IPS DF 6.9 (cell line): Measurements from ENCODE around the gene FASN.
A peak's percentile ranks its signal among the peaks of the same experiment; 100 is the strongest.

Experiments used
- DNase-seq: peaks from one replicate; pipeline ENCODE4 v3.0.0-alpha.2; 2013; ENCODE audit warnings: low read depth, low spot score
- H3K27ac ChIP-seq: one replicate; pipeline ENCODE4 v1.5.1; 2013; ENCODE audit warnings: low read length, control low read depth
- H3K27me3 ChIP-seq: 2 replicates; pipeline ENCODE4 v1.6.1; 2013; ENCODE audit warnings: mild to moderate bottlenecking, low read length; ENCODE audit not compliant: control insufficient read depth, insufficient read depth
- H3K36me3 ChIP-seq: 2 replicates; pipeline ENCODE4 v1.6.1; 2013; ENCODE audit warnings: low read length; ENCODE audit not compliant: control insufficient read depth, insufficient read depth
- H3K4me1 ChIP-seq: 2 replicates; pipeline ENCODE4 v1.6.1; 2013; ENCODE audit warnings: low read length; ENCODE audit not compliant: control insufficient read depth, insufficient read depth
- H3K4me3 ChIP-seq: 2 replicates; pipeline ENCODE4 v1.5.1; 2013; ENCODE audit warnings: mild to moderate bottlenecking, low read length
- H3K9me3 ChIP-seq: 2 replicates; pipeline ENCODE4 v1.6.1; 2013; ENCODE audit warnings: low read length, inconsistent platforms; ENCODE audit not compliant: control insufficient read depth, insufficient read depth
- WGBS: extraction: QIAGEN DNeasy Blood & Tissue Kit; methylation state at CpG from one replicate; pipeline ENCODE4 v1.1.7; 2013; ENCODE audit warnings: mixed read lengths, missing lambda C conversion rate; ENCODE audit not compliant: insufficient read length, insufficient coverage; 5-methylcytosine and 5-hydroxymethylcytosine counted together

The FASN gene

GRCh38 chr17:82108496-82108945 lies 10.5 kb upstream of the FASN start:
- H3K27ac ChIP-seq, result no peak overlapping the region
- peaks cover 14% of the 10 kb centered on the region for H3K4me1 ChIP-seq
- no CpG with 5 or more reads among the region's 19 CpGs for WGBS

GRCh38 chr17:82108038-82108437 lies 10.0 kb upstream of the FASN start:
- Histone ChIP-seq H3K27me3 (no peaks in the 10 kb centered on the region), H3K4me1 (peaks cover 15% of the 10 kb centered on the region), H3K36me3 (0 out of 2 replicates have a peak, but pooled peaks cover 3% of the 10 kb centered on the region), H3K9me3 (no peaks in the 10 kb centered on the region), H3K4me3 (no peak overlapping the region), H3K27ac (no peak overlapping the region)
- WGBS, result no CpG with 5 or more reads among the region's 14 CpGs
- no peak for DNase-seq

More at GRCh38 chr17:82108496-82108945, 10.5 kb upstream of the FASN start:
- DNase-seq, result no peak
- Histone ChIP-seq H3K9me3 (no peaks in the 10 kb centered on the region), H3K4me3 (no peak overlapping the region), H3K27me3 (no peaks in the 10 kb centered on the region), H3K36me3 (0 out of 2 replicates have a peak, but pooled peaks cover 3% of the 10 kb centered on the region)

GRCh38 chr17:82107341-82107860 lies 9.4 kb upstream of the FASN start:
- H3K4me3 ChIP-seq, result no peak overlapping the region
- H3K4me1 ChIP-seq, result peaks cover 18% of the 10 kb centered on the region
- no peak for DNase-seq
- no peaks in the 10 kb centered on the region for H3K27me3 ChIP-seq
- WGBS, result no CpG with 5 or more reads among the region's 24 CpGs
- peaks cover 3% of the 10 kb centered on the region; the same call in 1 of the 2 replicates for H3K36me3 ChIP-seq
- no peak overlapping the region for H3K27ac ChIP-seq
- no peaks in the 10 kb centered on the region for H3K9me3 ChIP-seq

GRCh38 chr17:82106688-82107305 lies 8.8 kb upstream of the FASN start:
- no peak for DNase-seq
- H3K27me3 ChIP-seq, result no peaks in the 10 kb centered on the region
- H3K4me3 ChIP-seq, result no peak overlapping the region
- no CpG with 5 or more reads among the region's 9 CpGs for WGBS
- H3K27ac ChIP-seq, result no peak overlapping the region
- no peaks in the 10 kb centered on the region for H3K9me3 ChIP-seq
- peaks cover 18% of the 10 kb centered on the region for H3K4me1 ChIP-seq
- peaks cover 3% of the 10 kb centered on the region; the same call in 1 of the 2 replicates for H3K36me3 ChIP-seq

GRCh38 chr17:82105882-82106687 lies 8.0 kb upstream of the FASN start:
- no CpG with 5 or more reads among the region's 24 CpGs for WGBS
- H3K27ac ChIP-seq, result no peak overlapping the region

GRCh38 chr17:82105417-82105881 lies 7.4 kb upstream of the FASN start:
- Histone ChIP-seq H3K9me3 (no peaks in the 10 kb centered on the region), H3K4me1 (peaks cover 21% of the 10 kb centered on the region), H3K4me3 (no peak overlapping the region), H3K36me3 (peaks cover 3% of the 10 kb centered on the region; the same call in 1 of the 2 replicates), H3K27ac (no peak overlapping the region), H3K27me3 (no peaks in the 10 kb centered on the region)
- no CpG with 5 or more reads among the region's 13 CpGs for WGBS
- no peak for DNase-seq

More at GRCh38 chr17:82105882-82106687, 8.0 kb upstream of the FASN start:
- Histone ChIP-seq H3K9me3 (no peaks in the 10 kb centered on the region), H3K4me3 (no peak overlapping the region), H3K27me3 (no peaks in the 10 kb centered on the region), H3K4me1 (peaks cover 18% of the 10 kb centered on the region), H3K36me3 (peaks cover 3% of the 10 kb centered on the region; the same call in 1 of the 2 replicates)
- DNase-seq, result peak; percentile 76

- Histone ChIP-seq H3K27me3 (no peaks in the 10 kb centered on the region), H3K36me3 (peaks cover 3% of the 10 kb centered on the region; the same call in 1 of the 2 replicates), H3K4me1 (peaks cover 23% of the 10 kb centered on the region), H3K27ac (no peak overlapping the region), H3K4me3 (no peak overlapping the region), H3K9me3 (no peaks in the 10 kb centered on the region)
- whole genome bisulfite sequencing, result no CpG with 5 or more reads among the region's 11 CpGs
- DNase-seq, result no peak
These were observed 6.9 kb upstream of the FASN start for GRCh38 chr17:82104797-82105416.

- Histone ChIP-seq H3K36me3 (peaks cover 3% of the 10 kb centered on the region; the same call in 1 of the 2 replicates), H3K27ac (no peak overlapping the region), H3K9me3 (no peaks in the 10 kb centered on the region), H3K27me3 (no peaks in the 10 kb centered on the region), H3K4me1 (peaks cover 23% of the 10 kb centered on the region), H3K4me3 (no peak overlapping the region)
- DNase-seq, result no peak
- no CpG with 5 or more reads among the region's 24 CpGs for WGBS
These were observed 5.8 kb upstream of the FASN start for GRCh38 chr17:82103553-82104451.

GRCh38 chr17:82101767-82102679 lies 4.0 kb upstream of the FASN start:
- Histone ChIP-seq H3K36me3 (no peaks in the 10 kb centered on the region; the same call in 1 of the 2 replicates), H3K27ac (no peak overlapping the region), H3K4me1 (peaks cover 23% of the 10 kb centered on the region), H3K4me3 (no peak overlapping the region), H3K9me3 (no peaks in the 10 kb centered on the region), H3K27me3 (no peaks in the 10 kb centered on the region)
- no CpG with 5 or more reads among the region's 18 CpGs for WGBS
- DNase-seq, result no peak
